Keratinocyte (primary cell): ENCODE data around the gene HHIPL2. TPM values are rescaled to one million over a fixed set of nuclear protein-coding genes. Genes with fewer than 3 reads are reported as not detected.

Source experiments
- DNase-seq: peaks from one replicate; pipeline ENCODE4 v3.0.0-alpha.2; 2011; ENCODE audit warnings: low read depth, missing footprints, low spot score
- FAIRE-seq: peaks from 2 replicates; lab custom pipeline; 2011; peaks lifted over from hg19 to GRCh38; lab: Jason Lieb, UNC
- H2AFZ ChIP-seq: 2 replicates; pipeline ENCODE4 v1.6.0; 2012; ENCODE audit warnings: low read length, control low read depth, inconsistent platforms; ENCODE audit not compliant: control insufficient read depth
- H3K27ac ChIP-seq: 2 replicates; pipeline ENCODE4 v1.5.1; 2011; ENCODE audit warnings: low read length; ENCODE audit not compliant: control insufficient read depth, insufficient read depth
- H3K27me3 ChIP-seq: 3 replicates; pipeline ENCODE4 v1.6.0; 2011; ENCODE audit warnings: low read length; ENCODE audit not compliant: control insufficient read depth, insufficient read depth; ENCODE audit errors: extremely low read depth
- H3K36me3 ChIP-seq, 2 experiments: 2 replicates in 1 of 2; 3 replicates in 1 of 2; pipeline ENCODE4 v1.5.1; 2011; ENCODE audit warnings: low read length in 2 of 2, mild to moderate bottlenecking in 1 of 2; ENCODE audit not compliant: control insufficient read depth in 2 of 2, insufficient read depth in 2 of 2; ENCODE audit errors: extremely low read depth in 1 of 2
- H3K4me1 ChIP-seq: 3 replicates; pipeline ENCODE4 v1.5.1; 2011; ENCODE audit warnings: low read length; ENCODE audit not compliant: control insufficient read depth, insufficient read depth; ENCODE audit errors: extremely low read depth
- H3K4me2 ChIP-seq: 3 replicates; pipeline ENCODE4 v1.6.0; 2011; ENCODE audit warnings: low read depth, low read length; ENCODE audit not compliant: control insufficient read depth, insufficient read depth; ENCODE audit errors: extremely low read depth
- H3K4me3 ChIP-seq, 3 experiments: fragments of 200-600 bp in 1 of 3; sonication (generic) in 1 of 3; 2 replicates in 2 of 3; 3 replicates in 1 of 3; pipeline ENCODE4 v1.5.1; 2011 to 2016; ENCODE audit warnings: low read length in 3 of 3, mild to moderate bottlenecking in 3 of 3, control low read depth in 2 of 3, inconsistent platforms in 1 of 3, low read depth in 1 of 3, mixed read lengths in 1 of 3, mixed run types in 1 of 3, moderate library complexity in 1 of 3; ENCODE audit not compliant: control insufficient read depth in 2 of 3, insufficient read depth in 2 of 3; ENCODE audit errors: extremely low read depth in 1 of 3
- H3K79me2 ChIP-seq: 2 replicates; pipeline ENCODE4 v1.6.0; 2012; ENCODE audit warnings: low read length; ENCODE audit not compliant: control insufficient read depth, insufficient read depth
- H3K9ac ChIP-seq: 3 replicates; pipeline ENCODE4 v1.6.0; 2011; ENCODE audit warnings: low read length; ENCODE audit not compliant: control insufficient read depth, insufficient read depth; ENCODE audit errors: extremely low read depth
- H3K9me1 ChIP-seq: 3 replicates; pipeline ENCODE4 v1.6.0; 2011; ENCODE audit warnings: low read length; ENCODE audit not compliant: control insufficient read depth, insufficient read depth; ENCODE audit errors: extremely low read depth
- H3K9me3 ChIP-seq: 2 replicates; pipeline ENCODE4 v1.5.1; 2012; ENCODE audit warnings: low read depth, low read length; ENCODE audit not compliant: control insufficient read depth
- H4K20me1 ChIP-seq: 3 replicates; pipeline ENCODE4 v1.6.0; 2011; ENCODE audit warnings: low read length; ENCODE audit not compliant: control insufficient read depth, insufficient read depth; ENCODE audit errors: extremely low read depth
- EZH2 ChIP-seq: IDR thresholded peaks from one replicate; pipeline ENCODE4 v1.6.1; 2012; ENCODE audit warnings: inconsistent platforms, mild to moderate bottlenecking, low read length, moderate library complexity
- dilution Hi-C: fragments of 300-500 bp; cut with MboI; formaldehyde crosslinking; loops from one replicate; pipeline ENCODE4 v1.7.0; 2020; ENCODE audit warnings: low sequenced_read_pairs; ENCODE audit not compliant: extremely low pct_ligation_motif_present
- polyA plus RNA-seq, 5 experiments: library from polyadenylated mRNA; depleted of rRNA in 3 of 5; stranded (reverse) in 3 of 5; stranded (forward) in 1 of 5; unstranded in 1 of 5; fragments of >200 nt; gene quantifications; 1 replicate in 1 of 5; 2 replicates in 3 of 5; 3 replicates in 1 of 5; pipeline versions ENCODE4 v1.2.1 to v1.2.3, GENCODE V29; 2011 to 2012; ENCODE audit warnings: missing spikeins in 2 of 5, low read depth in 1 of 5, low replicate concordance in 1 of 5
- TF ChIP-seq, protein P1 (sequence below), 3 experiments: IDR thresholded peaks in 1 of 3; conservative IDR thresholded peaks in 1 of 3; optimal IDR thresholded peaks in 1 of 3; 2 replicates in 2 of 3; 3 replicates in 1 of 3; pipeline versions ENCODE3 to v1.5.1; 2011; ENCODE audit warnings: low read length in 3 of 3, mild to moderate bottlenecking in 3 of 3, moderate library complexity in 2 of 3, control low read depth in 1 of 3, inconsistent platforms in 1 of 3; ENCODE audit not compliant: insufficient read depth in 2 of 3; ENCODE audit errors: extremely low read depth in 1 of 3

Gene HHIPL2
- polyA plus RNA-seq, 1 donor (not counting 4 experiments of a cell fraction or from before 2014, with no cell fraction given) = 0.16 TPM

DNA sequence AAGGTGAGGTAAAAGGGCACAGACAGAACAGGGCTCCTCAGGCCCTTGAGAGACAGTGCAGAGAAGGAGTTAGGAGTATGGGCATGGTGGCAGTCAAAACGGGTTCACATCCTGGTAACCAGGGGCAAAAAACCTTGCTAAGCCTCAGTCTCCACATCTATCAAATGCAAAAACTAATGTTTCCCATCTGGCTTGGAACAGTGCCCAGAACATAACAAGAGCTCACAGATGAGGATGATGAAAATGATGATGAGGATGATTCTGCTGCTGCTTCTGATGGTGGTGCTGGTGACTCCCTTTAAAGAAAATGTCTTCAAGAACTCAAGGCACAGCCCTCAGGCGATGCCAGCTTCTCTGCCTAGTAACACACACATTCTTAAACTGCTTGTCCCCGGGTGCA lies 24.1 kb downstream of the HHIPL2 start:
- Histone ChIP-seq H3K27ac (no peak overlapping the region), H3K4me2 (no peak overlapping the region), H3K9ac (no peak overlapping the region), H3K9me1 (no peaks in the 10 kb centered on the region), H3K4me1 (peaks cover 6% of the 10 kb centered on the region), H4K20me1 (no peaks in the 10 kb centered on the region), H3K27me3 (no peaks in the 10 kb centered on the region), H3K36me3 (no peaks in the 10 kb centered on the region), H2AFZ (no peak overlapping the region), H3K9me3 (no peaks in the 10 kb centered on the region), H3K4me3 (no peak overlapping the region), H3K79me2 (no peaks in the 10 kb centered on the region)
- dilution Hi-C loops = no loop called here
- TF ChIP-seq EZH2 = no peak
- TF ChIP-seq, protein P1, sequence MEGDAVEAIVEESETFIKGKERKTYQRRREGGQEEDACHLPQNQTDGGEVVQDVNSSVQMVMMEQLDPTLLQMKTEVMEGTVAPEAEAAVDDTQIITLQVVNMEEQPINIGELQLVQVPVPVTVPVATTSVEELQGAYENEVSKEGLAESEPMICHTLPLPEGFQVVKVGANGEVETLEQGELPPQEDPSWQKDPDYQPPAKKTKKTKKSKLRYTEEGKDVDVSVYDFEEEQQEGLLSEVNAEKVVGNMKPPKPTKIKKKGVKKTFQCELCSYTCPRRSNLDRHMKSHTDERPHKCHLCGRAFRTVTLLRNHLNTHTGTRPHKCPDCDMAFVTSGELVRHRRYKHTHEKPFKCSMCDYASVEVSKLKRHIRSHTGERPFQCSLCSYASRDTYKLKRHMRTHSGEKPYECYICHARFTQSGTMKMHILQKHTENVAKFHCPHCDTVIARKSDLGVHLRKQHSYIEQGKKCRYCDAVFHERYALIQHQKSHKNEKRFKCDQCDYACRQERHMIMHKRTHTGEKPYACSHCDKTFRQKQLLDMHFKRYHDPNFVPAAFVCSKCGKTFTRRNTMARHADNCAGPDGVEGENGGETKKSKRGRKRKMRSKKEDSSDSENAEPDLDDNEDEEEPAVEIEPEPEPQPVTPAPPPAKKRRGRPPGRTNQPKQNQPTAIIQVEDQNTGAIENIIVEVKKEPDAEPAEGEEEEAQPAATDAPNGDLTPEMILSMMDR (optimal IDR thresholded peaks at IDR 0.05 in 1 of 3, IDR thresholded peaks at IDR 0.05 in 1 of 3, conservative IDR thresholded peaks at IDR 0.05 in 1 of 3; ENCODE audit: extremely low read depth in 1 of 3, insufficient read depth in 2 of 3, low read length in 3 of 3) = no peak
- FAIRE-seq = no peak
- DNase-seq = no peak

DNA sequence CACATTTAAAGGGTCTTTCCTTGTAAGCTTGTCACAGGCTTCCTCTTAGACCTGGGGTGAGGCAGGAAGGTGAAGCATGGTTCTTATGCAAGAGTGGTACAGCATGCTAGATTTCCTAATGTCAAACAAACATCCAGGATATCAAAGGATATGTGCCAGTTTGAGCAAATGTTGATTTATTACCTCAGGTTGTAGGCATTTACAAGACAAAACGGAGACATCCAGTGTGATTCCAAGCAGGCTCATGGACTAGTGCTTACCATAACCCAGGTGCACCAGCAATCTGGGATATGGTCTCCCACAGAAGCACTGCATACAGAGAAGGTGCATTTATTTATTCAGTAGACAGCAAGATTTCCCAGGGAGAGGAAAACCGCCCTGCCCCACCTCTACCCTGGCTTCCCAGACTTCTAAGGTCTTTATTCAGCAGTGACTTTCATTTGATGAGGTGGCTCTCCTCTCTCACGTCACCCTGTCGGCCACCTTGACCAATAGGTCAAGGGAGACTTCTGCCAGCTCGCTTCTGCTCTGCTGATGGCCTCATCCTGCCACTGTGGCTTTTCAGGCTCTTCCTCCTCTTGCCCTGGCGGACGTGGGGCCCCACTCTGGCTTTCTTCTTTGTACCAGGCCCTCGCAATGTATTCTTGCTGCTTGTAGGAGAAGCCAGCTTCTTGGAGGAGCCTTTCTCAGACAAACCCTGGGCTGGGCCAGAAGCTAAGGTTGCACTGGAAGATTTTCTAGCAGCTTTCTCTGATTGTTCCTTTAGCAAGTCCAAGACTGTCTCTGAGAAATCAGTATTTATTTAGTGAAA lies 25.6 kb downstream of the HHIPL2 start:
- H3K9ac ChIP-seq = no peak overlapping the region
- H3K36me3 ChIP-seq = no peaks in the 10 kb centered on the region
- no peaks in the 10 kb centered on the region for H4K20me1 ChIP-seq
- TF ChIP-seq, protein P1 (optimal IDR thresholded peaks at IDR 0.05 in 1 of 3, IDR thresholded peaks at IDR 0.05 in 1 of 3, conservative IDR thresholded peaks at IDR 0.05 in 1 of 3; ENCODE audit: extremely low read depth in 1 of 3, insufficient read depth in 2 of 3, low read length in 3 of 3) = no peak
- no peak for TF ChIP-seq EZH2
- no peaks in the 10 kb centered on the region for H3K9me1 ChIP-seq
- no peaks in the 10 kb centered on the region for H3K79me2 ChIP-seq
- FAIRE-seq (no peak), DNase-seq (no peak)
- no peaks in the 10 kb centered on the region for H3K27me3 ChIP-seq
- H3K9me3 ChIP-seq = no peaks in the 10 kb centered on the region
- no peak overlapping the region for H3K4me3 ChIP-seq
- peaks cover 6% of the 10 kb centered on the region for H3K4me1 ChIP-seq
- dilution Hi-C loops = no loop called here
- no peak overlapping the region for H3K4me2 ChIP-seq
- H2AFZ ChIP-seq = no peak overlapping the region
- H3K27ac ChIP-seq = no peak overlapping the region
